GM12801 (cell line): ENCODE data around the gene ZNF680.

Experiments
- TF ChIP-seq, protein P1 (sequence below): IDR thresholded peaks from one replicate; pipeline ENCODE4 v1.5.1; 2011; ENCODE audit warnings: control low read depth; ENCODE audit not compliant: insufficient read length; ENCODE audit errors: extremely low read depth

Gene ZNF680

DNA sequence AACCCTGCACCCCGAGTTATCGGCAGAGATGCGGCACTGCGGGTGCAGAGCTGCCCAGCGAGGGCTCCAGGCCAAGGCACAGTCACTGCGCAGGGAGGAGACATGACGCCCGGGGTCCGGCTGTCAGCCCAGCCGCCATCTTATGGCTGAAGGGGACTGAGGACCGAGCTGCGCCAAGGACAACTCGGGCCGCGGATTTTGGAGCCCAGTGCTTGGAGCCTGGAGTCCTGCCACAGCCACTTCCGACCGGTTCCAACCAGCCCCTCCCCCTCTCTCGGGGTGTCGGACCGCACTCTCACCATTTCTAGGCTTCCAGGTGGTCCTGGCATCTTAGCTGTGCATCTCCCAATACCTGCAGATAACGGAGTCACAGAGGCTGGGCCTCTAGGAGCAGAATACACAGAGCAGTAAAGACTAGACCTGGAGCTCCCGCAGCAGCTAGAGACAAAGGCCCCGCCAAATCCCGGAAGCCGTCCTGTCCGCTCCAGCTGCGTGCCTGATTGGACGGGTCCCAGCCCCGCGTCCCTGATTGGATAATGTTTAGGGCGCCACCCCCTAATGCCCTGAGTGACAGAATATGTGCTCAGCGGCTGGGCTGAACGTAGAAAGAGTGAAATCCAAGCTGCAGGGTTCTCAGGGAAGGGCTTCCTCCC, at the start of gene ZNF680:
TSS of gene ZNF680 (minus strand) at position 446 of the 653 bp plus-strand sequence. CDS start at position 329, 117 bp downstream.
- TF ChIP-seq, protein P1, sequence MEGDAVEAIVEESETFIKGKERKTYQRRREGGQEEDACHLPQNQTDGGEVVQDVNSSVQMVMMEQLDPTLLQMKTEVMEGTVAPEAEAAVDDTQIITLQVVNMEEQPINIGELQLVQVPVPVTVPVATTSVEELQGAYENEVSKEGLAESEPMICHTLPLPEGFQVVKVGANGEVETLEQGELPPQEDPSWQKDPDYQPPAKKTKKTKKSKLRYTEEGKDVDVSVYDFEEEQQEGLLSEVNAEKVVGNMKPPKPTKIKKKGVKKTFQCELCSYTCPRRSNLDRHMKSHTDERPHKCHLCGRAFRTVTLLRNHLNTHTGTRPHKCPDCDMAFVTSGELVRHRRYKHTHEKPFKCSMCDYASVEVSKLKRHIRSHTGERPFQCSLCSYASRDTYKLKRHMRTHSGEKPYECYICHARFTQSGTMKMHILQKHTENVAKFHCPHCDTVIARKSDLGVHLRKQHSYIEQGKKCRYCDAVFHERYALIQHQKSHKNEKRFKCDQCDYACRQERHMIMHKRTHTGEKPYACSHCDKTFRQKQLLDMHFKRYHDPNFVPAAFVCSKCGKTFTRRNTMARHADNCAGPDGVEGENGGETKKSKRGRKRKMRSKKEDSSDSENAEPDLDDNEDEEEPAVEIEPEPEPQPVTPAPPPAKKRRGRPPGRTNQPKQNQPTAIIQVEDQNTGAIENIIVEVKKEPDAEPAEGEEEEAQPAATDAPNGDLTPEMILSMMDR: no peak

DNA sequence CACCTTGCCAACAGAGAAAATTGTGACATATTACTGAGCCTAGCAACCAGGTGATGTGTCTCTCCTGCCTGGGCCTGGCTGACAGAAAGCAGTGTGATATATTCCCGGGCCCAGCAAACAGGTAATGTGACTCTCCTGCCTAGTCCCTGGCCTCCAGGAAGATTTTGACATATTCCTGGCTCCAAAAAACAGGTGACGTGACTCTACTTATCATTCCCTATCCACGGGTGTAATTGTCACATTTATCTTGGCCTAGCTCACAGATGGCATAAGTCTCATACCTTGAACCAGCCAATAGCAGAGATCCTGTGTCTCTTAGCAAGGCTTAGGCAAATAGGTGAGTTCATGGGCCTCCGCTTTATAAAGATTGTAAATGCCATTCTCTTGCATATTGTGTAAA, 49.6 kb upstream of the ZNF680 start:
- TF ChIP-seq, protein P1: no peak

DNA sequence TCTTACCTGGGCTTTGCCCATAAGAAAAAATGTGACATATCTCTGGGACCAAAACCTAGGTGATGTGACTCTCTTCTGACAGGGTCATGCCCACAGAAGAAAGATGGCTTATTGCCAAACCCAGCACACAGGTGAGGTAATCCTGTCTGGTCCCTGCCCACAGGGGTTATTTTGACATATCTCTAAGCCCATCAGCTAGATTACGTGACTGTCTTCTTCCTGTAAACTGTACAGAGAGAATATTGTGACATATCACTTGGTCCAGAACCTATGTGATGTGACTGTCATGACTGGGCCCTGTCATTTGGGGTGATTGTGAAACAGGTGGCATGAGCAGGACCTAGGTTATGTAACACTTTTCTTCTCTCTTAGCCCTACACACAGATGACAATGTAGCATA, 48.8 kb upstream of the ZNF680 start:
- TF ChIP-seq, protein P1: no peak

DNA sequence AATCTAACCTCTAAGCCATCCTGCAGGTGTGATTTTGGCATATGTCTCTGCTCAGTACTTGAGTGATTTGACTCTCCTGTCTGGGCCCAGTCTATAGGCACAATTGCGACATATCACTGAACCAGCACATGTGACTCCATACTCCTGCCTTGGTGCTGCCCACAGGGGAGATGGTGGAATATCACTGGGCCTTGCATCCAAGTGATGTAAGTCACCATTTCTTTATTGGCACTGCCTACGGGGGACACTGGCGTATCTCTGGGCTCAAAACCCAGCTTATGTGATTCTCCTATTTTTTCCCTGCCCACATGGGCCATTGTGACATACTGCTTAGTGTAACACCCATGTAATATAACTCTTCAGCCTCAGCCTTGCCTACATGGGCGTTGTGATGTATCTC, 48.1 kb upstream of the ZNF680 start:
- TF ChIP-seq, protein P1: no peak

DNA sequence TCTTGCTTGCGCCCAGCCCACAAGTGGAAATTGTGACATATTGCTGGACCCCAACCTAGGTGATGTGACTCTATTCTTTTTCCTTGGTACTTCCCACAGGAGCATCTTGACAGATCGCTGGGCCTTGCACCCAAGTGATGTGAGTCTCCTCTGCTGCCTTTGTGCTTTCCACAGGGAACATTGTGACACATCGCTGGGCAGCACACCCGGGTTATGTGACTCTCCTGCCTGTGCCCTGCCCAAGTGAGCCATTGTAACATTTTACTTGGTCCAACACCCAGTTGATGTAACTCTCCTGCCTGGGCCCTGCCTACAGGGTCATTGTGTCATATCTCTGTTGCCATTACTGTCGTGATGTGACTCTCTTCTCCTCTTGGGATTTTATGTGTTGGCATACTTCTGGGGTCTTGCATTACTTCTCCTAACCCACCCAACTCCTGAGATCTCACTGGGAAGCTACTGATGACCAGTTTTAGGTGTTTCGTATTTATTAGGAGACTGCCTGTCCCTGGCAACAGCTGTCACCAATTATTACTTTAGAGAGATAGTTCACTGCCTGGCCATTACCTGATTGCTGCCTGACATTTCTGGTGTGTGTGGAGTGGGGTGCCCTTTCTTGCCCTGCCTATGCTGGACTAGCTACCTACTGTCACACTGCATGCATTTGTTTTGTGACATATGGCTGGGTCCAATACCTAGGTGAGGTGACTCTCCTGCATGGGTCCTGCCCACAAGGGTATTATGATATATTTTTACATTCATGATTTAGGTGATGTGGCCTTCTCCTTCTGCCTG, 45.4 kb upstream of the ZNF680 start:
- TF ChIP-seq, protein P1: no peak

DNA sequence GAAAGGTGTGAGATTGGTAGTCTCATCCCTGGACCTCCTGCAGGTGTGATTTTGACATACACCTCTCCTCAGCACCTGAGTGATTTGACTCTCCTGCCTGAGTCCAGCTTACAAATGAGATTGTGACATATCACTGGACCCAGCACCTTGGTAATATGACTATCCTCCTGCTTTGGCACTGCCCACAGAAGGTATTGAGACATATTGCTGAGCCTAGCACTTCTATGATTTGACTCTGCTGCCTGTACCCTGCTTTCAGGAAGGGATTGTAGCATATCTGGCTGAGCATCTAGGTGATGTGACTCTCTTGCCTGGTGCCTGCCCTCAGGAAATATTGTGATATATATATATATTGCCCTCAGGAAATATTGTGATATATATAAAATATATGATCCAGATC, 43.5 kb upstream of the ZNF680 start:
- TF ChIP-seq, protein P1: no peak

DNA sequence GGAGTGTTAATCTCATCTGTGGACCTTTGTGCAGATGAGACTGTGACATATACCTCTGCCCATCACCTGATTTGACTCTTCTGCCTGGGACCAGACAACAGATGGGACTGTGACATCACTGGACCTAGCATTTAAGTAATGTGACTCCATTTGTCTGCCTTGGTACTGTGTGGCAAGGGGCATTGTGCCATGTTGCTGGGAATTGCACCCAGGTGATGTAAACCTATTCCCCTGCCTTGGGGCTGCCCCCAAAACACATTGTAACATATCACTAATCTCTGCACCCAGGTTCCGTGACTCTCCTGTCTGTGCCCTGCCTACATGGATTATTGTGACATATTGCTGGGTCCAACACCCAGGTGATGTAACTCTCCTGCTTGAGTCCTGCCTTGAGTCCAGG, 40.4 kb upstream of the ZNF680 start:
- TF ChIP-seq, protein P1: no peak
